HL-60 (cell line): ENCODE measurements around the gene BCAS3.
A peak's percentile ranks its signal among the peaks of the same experiment; 100 is the strongest.

Experiments
- DNase-seq, 2 experiments: peaks; one replicate each; pipeline ENCODE4 v3.0.0-alpha.2; 2010 to 2020; ENCODE audit warnings: low read depth in 1 of 2, low spot score in 1 of 2
- H3K27ac ChIP-seq: fragments of 250-450 bp; sonication (Bioruptor Pico); replicated peaks from 2 replicates; pipeline ENCODE4 v1.5.1; 2020; ENCODE audit warnings: mild to moderate bottlenecking, moderate library complexity
- H3K27me3 ChIP-seq: fragments of 250-450 bp; sonication (Bioruptor Pico); 2 replicates; pipeline ENCODE4 v1.5.1; 2021; ENCODE audit warnings: mild to moderate bottlenecking, moderate library complexity; ENCODE audit not compliant: insufficient read depth, poor library complexity, severe bottlenecking
- H3K4me3 ChIP-seq: replicated peaks from 2 replicates; pipeline ENCODE4 v1.5.1; 2011; ENCODE audit warnings: mild to moderate bottlenecking, control low read depth, low read length; ENCODE audit not compliant: insufficient read depth
- GABPA ChIP-seq: IDR thresholded peaks from 2 replicates; pipeline ENCODE4 v1.6.1; 2012; ENCODE audit warnings: low read depth
- POLR2AphosphoS5 ChIP-seq: IDR thresholded peaks from 2 replicates; pipeline ENCODE4 v1.6.1; 2012; ENCODE audit warnings: low read depth
- SPI1 ChIP-seq: IDR thresholded peaks from 2 replicates; pipeline ENCODE4 v1.6.1; 2012; ENCODE audit warnings: low read depth, mild to moderate bottlenecking, borderline replicate concordance
- TF ChIP-seq, protein P1 (sequence below): IDR thresholded peaks from 2 replicates; pipeline ENCODE4 v1.6.1; 2012; ENCODE audit warnings: low read depth; ENCODE audit not compliant: insufficient replicate concordance
- TF ChIP-seq, protein P2 (sequence below): IDR thresholded peaks from one replicate; pipeline ENCODE4 v1.5.1; 2011; ENCODE audit warnings: low read length, control low read depth, inconsistent platforms; ENCODE audit not compliant: insufficient read depth

The BCAS3 gene

DNA sequence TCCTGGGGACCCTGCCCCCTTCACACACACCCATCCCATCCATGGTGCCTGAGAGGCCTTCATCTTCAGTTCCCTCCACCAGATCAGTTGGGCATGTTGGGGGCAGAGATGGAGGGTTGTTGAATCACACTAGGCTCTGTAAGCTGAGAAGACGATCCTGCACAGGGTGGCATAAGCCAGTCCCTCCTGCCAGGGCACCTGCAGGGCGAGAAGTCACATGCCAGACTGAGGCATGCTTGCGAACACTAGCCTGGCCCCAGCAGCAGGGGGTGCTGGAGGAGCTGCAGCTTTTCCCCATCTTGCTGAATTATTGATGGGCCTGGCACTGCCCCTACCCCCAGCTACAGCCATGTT, 715.9 kb downstream of the BCAS3 start:
- peak in 1 of 2 experiments; percentile 25 for DNase-seq
- H3K4me3 ChIP-seq: no peak overlapping the region
- TF ChIP-seq POLR2AphosphoS5: no peak
- TF ChIP-seq, protein P1, sequence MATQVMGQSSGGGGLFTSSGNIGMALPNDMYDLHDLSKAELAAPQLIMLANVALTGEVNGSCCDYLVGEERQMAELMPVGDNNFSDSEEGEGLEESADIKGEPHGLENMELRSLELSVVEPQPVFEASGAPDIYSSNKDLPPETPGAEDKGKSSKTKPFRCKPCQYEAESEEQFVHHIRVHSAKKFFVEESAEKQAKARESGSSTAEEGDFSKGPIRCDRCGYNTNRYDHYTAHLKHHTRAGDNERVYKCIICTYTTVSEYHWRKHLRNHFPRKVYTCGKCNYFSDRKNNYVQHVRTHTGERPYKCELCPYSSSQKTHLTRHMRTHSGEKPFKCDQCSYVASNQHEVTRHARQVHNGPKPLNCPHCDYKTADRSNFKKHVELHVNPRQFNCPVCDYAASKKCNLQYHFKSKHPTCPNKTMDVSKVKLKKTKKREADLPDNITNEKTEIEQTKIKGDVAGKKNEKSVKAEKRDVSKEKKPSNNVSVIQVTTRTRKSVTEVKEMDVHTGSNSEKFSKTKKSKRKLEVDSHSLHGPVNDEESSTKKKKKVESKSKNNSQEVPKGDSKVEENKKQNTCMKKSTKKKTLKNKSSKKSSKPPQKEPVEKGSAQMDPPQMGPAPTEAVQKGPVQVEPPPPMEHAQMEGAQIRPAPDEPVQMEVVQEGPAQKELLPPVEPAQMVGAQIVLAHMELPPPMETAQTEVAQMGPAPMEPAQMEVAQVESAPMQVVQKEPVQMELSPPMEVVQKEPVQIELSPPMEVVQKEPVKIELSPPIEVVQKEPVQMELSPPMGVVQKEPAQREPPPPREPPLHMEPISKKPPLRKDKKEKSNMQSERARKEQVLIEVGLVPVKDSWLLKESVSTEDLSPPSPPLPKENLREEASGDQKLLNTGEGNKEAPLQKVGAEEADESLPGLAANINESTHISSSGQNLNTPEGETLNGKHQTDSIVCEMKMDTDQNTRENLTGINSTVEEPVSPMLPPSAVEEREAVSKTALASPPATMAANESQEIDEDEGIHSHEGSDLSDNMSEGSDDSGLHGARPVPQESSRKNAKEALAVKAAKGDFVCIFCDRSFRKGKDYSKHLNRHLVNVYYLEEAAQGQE: no peak
- TF ChIP-seq, protein P2, sequence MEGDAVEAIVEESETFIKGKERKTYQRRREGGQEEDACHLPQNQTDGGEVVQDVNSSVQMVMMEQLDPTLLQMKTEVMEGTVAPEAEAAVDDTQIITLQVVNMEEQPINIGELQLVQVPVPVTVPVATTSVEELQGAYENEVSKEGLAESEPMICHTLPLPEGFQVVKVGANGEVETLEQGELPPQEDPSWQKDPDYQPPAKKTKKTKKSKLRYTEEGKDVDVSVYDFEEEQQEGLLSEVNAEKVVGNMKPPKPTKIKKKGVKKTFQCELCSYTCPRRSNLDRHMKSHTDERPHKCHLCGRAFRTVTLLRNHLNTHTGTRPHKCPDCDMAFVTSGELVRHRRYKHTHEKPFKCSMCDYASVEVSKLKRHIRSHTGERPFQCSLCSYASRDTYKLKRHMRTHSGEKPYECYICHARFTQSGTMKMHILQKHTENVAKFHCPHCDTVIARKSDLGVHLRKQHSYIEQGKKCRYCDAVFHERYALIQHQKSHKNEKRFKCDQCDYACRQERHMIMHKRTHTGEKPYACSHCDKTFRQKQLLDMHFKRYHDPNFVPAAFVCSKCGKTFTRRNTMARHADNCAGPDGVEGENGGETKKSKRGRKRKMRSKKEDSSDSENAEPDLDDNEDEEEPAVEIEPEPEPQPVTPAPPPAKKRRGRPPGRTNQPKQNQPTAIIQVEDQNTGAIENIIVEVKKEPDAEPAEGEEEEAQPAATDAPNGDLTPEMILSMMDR: no peak
- H3K27ac ChIP-seq: no peak overlapping the region
- peaks cover 32% of the 10 kb centered on the region for H3K27me3 ChIP-seq

DNA sequence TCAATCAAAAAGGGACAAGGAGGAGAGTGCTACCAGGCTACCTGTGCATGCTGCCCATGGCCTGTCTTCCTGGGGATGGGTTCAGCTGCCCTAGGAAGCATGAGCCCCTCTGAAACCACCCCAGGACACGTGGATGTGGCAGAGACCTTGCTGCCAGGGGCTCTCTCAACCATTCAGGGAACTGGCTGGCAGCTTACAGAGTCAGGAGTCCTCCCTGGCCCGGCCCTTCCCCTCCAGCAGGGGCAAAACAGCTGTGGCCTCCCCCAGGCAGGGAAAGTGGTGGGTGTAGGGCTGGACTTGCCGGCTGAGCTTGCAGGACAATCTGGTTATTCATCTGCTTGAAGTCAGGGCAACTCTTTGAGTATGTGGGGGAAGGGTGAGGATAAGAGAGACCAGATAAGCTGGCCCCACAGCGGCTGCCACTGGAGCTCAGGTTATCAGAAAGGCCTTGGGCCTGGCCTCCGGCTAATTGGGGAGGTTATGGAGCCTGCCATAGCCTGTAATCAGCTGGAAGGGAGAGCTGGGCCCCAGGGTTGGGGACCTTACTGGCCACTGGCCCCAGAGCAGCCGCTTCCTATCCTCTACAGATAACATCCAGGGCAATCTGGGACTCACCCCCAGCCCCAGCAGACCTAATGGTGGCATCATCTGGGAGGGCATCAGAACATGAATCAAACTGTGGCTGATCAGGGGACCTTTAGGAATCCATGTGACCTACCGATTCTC, 716.4 kb downstream of the BCAS3 start:
- DNase-seq: no peak
- TF ChIP-seq, protein P2: no peak
- no peak for TF ChIP-seq GABPA
- no peak for TF ChIP-seq POLR2AphosphoS5
- TF ChIP-seq SPI1: no peak
- TF ChIP-seq, protein P1: no peak
- H3K27me3 ChIP-seq: peaks cover 36% of the 10 kb centered on the region
- no peak overlapping the region for H3K27ac ChIP-seq
- no peak overlapping the region for H3K4me3 ChIP-seq

DNA sequence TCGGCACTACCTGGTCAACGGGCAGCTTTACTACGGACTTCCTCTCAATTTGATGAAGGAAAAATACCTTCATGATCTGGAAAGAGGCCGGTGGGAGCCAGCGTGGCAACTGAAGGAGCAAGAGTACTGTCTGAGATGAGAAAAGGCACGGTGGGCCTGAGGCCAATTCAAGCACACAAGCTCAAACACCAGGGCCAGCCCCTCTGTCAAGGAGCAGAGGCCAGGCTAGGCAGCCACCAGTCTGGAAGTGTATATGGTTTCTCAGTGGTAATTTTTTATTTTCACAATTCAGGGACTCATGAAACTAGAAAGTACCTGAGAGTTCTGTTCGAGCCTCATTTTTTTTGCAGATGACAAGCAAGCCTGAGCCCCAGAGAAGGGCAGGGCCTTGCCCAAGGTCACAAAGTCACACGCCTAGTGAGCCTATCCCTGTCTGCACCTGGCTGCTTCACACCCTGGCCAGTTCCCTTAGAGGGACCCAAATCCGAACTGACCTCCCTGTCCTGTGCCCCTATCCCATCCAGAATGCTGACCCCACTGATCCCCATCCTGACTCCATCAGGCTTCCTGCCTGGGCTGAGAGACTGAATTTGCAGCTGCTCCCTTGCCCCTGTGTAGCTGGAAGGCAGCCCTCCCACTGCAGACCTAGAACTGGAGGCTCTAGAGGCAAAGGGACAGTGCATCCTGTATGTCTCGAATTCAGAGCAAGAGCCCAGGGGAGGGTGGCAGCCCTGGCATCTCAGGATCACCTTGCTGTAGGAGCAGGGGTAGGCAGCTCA, 717.2 kb downstream of the BCAS3 start:
- H3K27ac ChIP-seq: no peak overlapping the region
- no peak for DNase-seq
- H3K4me3 ChIP-seq: no peak overlapping the region
- peaks cover 40% of the 10 kb centered on the region for H3K27me3 ChIP-seq
- TF ChIP-seq, protein P2: no peak
- no peak for TF ChIP-seq GABPA
- TF ChIP-seq, protein P1: no peak
